ENCODE data around the gene ZBTB17.

DNA sequence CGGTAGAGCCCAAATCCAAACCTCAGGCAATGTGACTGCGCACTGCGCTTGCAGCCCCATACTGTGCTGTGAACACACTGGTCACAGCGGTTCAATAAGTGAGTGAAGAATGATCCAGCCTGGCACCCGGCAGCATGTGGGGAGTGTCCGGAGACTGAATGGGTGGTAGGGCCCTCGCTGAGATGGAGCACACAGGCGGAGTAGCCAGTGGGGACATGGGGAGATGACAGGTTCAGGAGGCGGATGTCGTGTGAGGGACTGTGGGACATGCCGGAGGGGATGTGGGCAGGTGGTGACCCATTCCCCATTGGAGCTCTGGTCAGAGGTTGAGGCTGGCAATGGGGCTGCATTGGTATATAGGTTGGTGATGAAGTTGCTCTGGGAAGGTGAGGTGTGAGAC, 33.8 kb upstream of the ZBTB17 start:
- TF ChIP-seq ZBTB40 (IDR thresholded peaks at IDR 0.05) (no peak), ZBTB40 (CRISPR knock-in tag; IDR thresholded peaks at IDR 0.05) (no peak), NCOR1 (IDR thresholded peaks at IDR 0.05) (no peak)

Data from K562 (cell line).